Hepatocyte (in vitro differentiated cells): Measurements from ENCODE around the gene BCLAF1.

Source experiments
- EZH2 ChIP-seq: fragments of 200-600 bp; sonication (generic); IDR thresholded peaks from 2 replicates; pipeline ENCODE4 v1.6.1; 2016; ENCODE audit warnings: antibody characterized with exemption, mild to moderate bottlenecking, borderline replicate concordance
- EZH2phosphoT487 ChIP-seq: fragments of 200-600 bp; sonication (generic); IDR thresholded peaks from one replicate; pipeline ENCODE4 v1.6.1; 2018; ENCODE audit warnings: antibody characterized with exemption, mild to moderate bottlenecking, low read depth, moderate library complexity; ENCODE audit not compliant: unreplicated experiment, severe bottlenecking
- TF ChIP-seq, protein P1 (sequence below): fragments of 200-600 bp; sonication (generic); IDR thresholded peaks from 2 replicates; pipeline ENCODE4 v1.5.1; 2016; ENCODE audit warnings: antibody characterized with exemption, mild to moderate bottlenecking; ENCODE audit not compliant: poor library complexity

GRCh38 chr6:136284909-136285308, 4.7 kb downstream of the BCLAF1 start:
- TF ChIP-seq, protein P1, sequence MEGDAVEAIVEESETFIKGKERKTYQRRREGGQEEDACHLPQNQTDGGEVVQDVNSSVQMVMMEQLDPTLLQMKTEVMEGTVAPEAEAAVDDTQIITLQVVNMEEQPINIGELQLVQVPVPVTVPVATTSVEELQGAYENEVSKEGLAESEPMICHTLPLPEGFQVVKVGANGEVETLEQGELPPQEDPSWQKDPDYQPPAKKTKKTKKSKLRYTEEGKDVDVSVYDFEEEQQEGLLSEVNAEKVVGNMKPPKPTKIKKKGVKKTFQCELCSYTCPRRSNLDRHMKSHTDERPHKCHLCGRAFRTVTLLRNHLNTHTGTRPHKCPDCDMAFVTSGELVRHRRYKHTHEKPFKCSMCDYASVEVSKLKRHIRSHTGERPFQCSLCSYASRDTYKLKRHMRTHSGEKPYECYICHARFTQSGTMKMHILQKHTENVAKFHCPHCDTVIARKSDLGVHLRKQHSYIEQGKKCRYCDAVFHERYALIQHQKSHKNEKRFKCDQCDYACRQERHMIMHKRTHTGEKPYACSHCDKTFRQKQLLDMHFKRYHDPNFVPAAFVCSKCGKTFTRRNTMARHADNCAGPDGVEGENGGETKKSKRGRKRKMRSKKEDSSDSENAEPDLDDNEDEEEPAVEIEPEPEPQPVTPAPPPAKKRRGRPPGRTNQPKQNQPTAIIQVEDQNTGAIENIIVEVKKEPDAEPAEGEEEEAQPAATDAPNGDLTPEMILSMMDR: no peak
- TF ChIP-seq EZH2 (no peak), EZH2phosphoT487 (no peak)
